Right renal cortex interstitium (tissue), 3 donors: Measurements from ENCODE around the gene N4BP2L2. TPM values are rescaled to one million over a fixed set of nuclear protein-coding genes. Genes with fewer than 3 reads are reported as not detected.

Experiments
- DNase-seq, 3 donors: peaks; one replicate each; pipeline ENCODE4 v3.0.0-alpha.2; 2013; ENCODE audit warnings: low read depth in 3 of 3, low spot score in 2 of 3
- polyA plus RNA-seq, 3 donors: library from polyadenylated mRNA; unstranded; fragments of 120-200 nt; gene quantifications; one replicate each; pipeline ENCODE4 v1.2.1, GENCODE V29; 2013; ENCODE audit not compliant: insufficient read length in 3 of 3

N4BP2L2 gene
- polyA plus RNA-seq, 3 donors: 149 to 164 (median 164) TPM

DNA sequence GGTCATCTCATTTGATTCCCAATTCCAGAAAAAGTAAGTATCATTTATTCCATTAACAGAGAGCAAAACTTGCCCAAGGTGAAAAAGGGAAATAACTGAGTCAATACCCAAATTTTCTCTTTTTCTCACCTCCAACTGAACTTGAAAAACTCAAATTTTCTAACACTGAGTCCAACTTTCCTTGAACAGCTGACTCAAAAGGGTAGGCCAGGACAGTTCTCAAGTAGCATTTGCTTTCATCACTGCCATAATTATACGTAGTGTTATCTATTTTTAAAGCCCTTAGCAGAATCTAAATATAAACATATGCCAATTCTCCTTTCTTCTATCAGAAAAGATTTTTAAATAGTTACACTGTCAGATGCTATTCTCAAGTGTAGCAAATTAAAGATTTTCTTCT is 3.5 kb downstream of the N4BP2L2 start:
- no peak for DNase-seq

DNA sequence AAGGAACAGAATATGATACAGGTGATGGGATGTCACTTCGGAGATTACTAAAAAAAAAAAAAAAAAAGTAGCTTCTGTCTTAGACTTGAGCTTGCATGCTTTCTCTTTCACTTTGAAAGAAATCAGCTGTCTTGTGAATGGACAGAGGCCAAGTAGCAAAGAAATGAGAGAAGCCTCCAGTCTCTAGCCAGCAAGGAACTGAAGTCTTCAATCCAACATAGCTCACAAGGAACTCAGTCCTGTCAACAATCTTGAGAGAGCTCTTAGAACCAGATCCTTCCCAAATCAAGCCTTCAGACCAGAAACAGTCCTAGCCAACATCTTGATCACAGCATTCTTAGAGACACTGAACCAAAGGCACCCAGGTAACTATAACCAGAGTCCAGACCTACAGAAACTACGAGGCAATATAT is 7.7 kb downstream of the N4BP2L2 start:
- DNase-seq: peak in 2 of 3 donors; percentile 25 to 45

DNA sequence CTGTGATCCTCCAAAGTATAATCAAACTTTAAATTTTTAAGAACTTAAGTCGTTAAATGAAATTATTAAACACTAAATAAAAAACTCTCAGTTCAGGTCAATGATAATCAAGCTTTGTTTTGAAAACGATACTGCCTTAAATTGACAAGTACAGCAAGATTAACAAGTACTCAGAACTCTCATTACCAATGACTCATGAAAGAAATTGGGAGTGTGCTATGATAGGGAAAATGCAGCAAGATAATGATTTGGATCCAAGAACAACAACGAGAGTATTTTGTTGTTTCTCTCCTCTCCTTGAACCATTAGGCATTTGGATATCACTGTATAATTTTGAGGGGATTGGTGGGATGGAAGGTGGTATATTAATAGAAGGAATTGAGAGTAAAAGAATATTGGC is 10.2 kb downstream of the N4BP2L2 start:
- no peak for DNase-seq

DNA sequence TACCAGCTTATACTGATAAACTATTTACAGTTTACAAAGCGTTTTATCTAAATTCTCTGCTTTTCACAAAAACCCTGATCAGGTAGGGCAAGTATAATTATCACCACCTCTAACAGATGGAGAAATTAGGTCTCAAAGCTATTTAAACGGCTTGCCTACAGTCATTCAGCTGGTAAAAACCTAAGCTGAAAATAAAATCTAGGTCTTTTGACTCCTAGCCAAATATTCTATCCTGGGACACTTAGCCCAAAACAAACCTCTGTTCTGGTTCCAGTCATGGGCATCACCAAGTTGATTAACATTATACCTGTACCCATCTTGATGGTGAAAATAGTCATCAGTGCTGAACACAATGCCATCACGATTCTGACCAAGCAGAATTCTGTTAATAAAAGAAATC is 11.4 kb downstream of the N4BP2L2 start:
- DNase-seq: no peak

DNA sequence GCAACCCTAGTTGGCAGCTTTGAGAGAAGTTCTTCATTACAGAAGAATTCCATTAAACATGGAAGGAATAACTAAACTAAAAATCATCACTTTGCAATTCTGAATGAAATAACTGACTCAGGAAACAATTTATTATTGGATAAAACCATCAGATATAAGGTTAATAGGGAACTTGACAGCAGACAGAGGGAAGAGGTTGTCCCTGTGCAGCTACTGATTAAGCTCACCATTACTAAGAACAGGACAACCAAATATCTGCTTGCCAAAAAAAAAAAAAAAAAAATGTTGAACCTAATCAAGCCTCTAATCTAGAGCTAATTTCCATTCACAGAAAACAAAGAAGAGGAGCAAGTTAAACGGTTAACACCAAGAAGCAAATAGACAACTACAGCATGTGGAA is 12.8 kb downstream of the N4BP2L2 start:
- DNase-seq: no peak

DNA sequence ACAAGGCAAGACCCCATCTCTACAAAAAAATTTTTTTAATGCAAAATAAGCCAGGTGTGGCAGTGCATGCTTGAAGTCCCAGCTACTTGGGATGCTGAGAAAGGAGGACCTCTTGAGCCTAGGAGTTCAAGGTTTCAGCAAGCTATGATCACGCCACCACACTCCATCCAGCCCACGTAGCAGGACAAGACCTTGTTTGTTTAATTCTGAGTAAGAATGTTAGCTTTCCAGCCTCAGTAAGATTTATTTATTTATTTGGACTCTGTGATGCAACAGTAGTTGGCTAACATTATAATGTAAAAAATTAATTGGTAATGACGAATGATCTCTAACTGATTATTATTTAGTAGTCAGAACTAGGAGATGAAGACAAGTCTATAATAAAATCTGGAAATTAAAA is 23.3 kb downstream of the N4BP2L2 start:
- DNase-seq: no peak

DNA sequence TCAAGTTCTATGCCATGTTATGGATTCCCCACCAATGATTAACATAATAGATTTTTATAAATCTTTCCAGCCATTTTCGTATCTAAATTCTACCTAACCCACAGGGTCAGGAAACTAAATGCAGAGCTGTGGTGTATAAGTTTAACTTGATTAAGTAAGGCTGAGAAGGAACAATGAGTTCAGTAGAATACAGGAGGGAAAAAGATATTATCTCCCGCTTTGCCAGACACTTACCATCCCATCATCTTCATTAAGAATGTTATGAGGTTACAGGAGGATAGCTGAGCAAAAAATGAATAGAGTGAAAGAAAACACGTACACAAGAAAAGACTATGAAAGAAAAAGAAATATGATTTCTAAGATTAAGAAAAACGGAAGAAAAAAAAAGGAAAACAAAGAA is 27.1 kb downstream of the N4BP2L2 start:
- DNase-seq: no peak

DNA sequence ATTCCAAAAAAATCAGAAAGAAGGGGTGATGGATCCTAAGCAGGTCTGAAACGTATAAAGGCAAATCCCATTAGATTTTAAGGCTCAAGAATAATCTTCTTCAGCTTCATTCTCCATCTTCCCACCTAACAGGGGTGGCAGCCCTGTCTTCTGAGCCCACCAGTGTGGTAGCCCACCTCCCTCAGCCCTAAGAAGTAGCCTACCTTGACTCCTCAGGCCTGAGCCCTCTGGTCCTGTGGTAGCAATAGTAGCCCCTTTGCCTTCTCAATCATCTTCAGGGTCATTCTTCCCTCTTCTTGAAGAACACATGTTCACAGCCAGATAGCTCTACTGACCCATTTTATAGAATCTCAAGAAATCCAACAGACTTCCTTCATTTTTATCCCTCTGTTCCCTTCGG is 33.7 kb downstream of the N4BP2L2 start:
- no peak for DNase-seq

DNA sequence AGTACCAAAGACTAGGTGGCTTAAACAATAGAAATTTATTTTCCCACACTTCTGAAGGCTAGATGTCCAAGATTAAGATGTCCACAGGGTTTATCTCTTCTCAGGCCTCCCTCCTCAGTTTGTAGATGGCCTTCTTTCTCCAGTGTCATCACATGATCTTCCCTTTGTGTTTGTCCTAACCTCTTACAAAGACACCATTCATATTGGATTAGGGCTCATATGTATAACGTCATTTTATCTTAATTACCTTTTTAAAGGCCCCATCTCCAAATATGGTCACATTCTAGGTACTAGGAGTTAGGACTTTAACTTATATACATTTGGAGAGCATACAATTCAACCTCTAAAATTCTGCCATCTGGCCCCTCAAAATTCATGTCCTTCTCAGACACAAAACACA is 34.3 kb downstream of the N4BP2L2 start:
- DNase-seq: no peak

DNA sequence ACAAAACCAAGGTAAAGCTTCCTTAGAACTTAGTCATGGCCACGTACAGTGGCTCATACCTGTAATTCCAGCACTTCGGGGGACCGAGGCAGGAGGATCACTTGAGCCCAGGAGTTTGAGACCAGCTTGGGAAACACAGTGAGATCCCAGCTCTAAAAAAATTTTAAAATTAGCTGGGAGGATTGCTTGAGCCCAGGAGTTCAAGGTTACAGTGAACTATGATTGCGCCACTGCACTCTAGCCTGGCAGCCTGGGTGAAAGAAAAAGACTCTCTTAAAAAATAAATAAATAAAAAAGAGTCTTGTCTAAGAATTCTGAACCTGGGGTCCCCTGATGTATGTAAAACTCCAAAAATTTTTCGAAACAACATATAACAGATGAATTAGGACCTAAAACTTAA is 34.9 kb downstream of the N4BP2L2 start:
- no peak for DNase-seq

DNA sequence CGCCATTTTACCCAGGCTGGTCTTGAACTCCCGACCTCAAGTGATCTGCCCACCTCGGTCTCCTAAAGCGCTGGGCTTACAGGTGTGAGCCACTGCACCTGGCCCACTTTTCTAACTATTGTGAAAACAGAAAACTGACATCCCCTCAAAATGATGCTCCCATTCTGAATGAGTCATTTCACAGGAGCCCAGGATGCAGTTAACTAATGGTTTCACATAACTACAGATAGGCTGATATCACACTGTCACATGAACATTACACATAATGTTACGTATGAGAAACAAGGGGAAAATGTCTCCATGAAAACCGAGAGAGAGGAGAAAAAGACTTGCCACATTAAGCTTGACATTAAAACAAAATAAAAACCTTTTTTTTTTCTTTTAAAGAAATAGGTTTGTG is 37.5 kb downstream of the N4BP2L2 start:
- DNase-seq: no peak

DNA sequence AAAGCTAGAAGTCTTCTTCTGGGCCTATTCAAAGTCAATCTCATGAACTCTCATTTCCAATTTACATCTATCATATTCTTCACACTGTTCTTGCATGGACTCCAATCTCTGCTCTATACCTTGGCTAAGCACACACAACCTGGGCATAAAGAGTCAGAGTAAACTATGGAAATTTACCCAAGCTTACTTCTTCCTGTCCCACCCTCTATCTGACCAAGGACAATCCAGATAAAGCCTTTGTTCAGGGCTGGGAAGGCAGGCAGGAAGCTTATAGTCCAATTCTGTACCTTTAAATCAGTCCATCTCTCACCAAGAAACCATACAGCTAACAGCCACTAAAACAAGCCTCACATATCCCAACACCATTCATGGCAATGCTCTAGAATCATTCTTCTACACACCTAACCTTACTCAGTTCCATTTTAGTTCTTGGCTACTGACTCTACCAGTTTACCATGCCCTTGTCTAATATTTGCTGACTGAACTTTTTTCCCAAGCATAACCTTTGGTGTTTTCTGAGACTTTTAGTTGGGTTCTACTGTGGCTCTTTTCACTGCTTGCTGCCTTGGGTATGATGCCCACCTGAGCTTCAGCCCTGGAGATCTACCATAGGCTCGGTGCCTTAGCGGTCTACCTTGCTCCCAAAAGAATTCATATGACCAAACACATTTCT is 38.9 kb downstream of the N4BP2L2 start:
- no peak for DNase-seq

DNA sequence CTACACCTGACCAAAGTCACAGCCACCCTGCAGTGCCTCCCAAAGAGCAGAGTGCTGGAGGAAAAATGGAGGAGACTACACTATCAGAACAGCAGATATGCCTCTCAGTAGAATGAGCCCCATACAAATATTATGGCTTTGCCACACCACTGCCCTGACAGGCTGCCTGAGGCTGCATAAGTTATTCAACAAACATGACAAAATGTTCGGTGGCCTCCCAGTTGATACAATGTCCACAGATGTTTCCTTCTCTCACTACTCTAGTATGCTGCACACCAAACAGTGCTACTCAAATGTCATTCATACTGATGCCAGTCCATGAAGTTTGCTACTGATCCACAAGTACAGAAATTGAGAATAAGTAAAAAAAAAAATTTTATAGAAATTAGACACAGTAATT is 41.0 kb downstream of the N4BP2L2 start:
- no peak for DNase-seq

DNA sequence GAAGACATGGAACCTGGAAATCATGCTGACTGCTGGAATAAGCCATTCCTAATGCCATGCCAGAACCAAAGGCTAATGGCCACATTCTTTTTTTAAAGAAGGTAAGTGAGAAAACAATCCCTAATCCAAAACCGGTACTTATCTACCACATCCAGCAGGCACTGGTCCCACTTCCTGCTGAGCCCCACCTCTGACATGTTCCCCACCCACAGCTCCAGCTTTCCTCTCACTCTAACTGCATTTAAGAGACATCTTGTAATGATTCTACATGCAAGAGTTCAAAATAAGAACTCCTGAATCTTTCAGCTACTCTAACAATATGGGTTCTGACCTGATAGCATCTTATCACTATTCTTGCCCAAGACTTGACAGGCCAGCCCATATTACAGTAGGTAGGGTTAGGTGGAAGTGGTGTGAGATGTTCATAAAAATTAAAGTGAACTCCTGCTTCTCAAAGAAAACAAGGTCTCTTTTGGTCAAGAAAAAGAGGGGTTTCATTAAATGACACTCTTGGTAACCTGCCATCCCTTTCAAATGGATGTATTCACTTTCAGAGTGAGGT is 41.9 kb downstream of the N4BP2L2 start:
- no peak for DNase-seq

DNA sequence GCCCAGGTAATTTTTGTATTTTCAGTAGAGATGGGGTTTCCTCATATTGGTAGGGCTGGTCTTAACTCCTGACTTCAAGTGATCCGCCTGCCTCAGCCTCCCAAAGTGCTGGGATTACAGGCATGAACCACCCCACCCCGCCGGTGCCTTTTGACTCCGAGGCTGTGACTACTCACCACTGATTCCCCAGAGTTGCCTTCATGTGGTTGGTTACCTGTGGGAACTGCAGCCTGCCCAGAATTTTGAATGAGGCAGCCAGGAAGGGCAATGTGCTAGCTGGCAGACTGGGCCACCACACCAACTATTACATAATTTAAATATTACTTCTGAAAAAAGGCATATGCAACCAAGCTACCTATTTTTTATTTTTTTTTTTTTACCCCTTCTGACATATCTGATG is 42.8 kb downstream of the N4BP2L2 start:
- no peak for DNase-seq

DNA sequence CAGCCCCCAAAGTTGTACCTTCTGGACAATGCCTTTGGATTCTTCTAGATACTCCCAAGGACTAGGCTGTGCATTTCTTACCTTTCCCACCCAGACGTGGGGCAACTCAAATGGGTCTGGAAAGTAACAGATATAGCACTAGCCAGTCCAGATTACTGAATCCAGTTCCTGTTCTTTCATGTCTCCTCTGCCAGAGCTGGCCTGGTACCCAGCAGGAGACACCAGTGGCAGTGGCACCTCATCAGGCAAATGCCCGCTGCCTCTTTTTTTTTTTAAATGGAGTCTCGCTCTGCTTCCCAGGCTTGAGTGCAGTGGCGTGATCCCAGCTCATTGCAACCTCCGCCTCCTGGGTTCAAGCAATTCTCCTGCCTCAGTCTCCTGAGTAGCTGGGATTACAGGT is 43.2 kb downstream of the N4BP2L2 start:
- no peak for DNase-seq

DNA sequence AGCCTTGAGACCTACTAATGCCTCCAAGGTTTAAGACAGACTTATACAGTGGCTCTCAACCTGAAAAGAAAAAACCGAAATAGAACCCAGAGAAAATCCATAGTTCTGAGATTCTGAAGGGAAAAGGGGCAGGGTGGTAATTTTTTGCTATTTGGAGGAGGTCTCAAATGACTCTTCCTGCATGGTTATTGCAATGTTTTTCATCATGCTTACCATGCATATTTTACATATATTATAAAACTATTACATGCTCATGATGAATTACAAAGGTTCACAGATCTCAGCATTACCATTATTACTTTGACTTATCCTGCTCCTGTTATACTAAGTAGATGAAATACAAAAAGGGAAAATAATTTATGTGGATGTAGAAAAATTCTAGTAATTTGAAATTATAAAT is 47.6 kb downstream of the N4BP2L2 start:
- DNase-seq: no peak

DNA sequence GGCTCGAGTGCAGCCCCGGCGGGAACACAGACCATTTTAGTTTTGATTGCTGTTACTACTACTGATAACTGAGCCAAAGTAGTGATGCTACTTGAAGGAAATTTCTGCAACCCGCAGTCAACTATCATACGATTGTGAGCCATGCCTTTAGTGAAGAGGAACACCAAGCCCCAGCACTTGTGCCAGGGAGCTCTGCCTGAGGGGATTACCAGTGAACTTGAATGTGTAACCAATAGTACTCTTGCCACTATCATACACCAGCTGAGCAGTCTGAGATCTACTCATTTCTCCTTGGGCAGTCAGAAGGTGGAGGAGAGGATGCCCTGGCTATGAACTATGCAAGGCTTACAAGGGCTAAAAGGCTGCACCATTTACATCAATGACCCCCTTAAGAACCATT is 61.7 kb downstream of the N4BP2L2 start:
- no peak for DNase-seq

DNA sequence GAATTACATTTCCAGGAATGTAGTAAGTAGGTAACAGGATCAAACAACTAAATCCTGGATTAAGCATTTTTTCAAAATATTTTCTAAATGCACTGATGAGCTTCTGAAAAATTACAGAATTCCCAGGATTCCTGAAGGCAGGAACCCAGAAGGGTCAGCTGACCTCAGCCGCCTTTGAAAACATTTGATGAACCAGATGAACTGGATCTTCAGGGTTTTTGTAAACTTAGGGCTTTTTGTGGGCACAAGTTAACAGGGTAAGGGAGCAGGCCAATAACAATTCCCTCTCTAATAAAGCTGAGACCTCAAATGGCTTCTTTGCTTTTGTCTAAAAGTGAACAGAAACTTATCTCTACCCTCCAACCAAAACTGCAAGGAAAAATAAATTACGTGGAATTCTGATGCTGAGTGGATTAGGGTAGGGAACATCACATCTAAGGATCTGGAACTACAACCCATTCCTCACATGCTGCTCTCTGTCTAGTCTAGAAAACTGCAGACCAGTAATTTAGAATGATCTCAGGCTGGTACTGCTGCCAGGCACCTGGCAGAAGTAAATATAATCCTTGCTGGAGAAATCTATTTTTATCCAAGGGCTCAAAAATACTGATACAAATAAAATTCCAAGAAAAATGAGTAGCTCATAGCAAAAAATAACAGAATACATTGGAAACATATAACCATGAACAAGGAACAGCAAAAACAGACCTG is 62.4 kb downstream of the N4BP2L2 start:
- DNase-seq: no peak

DNA sequence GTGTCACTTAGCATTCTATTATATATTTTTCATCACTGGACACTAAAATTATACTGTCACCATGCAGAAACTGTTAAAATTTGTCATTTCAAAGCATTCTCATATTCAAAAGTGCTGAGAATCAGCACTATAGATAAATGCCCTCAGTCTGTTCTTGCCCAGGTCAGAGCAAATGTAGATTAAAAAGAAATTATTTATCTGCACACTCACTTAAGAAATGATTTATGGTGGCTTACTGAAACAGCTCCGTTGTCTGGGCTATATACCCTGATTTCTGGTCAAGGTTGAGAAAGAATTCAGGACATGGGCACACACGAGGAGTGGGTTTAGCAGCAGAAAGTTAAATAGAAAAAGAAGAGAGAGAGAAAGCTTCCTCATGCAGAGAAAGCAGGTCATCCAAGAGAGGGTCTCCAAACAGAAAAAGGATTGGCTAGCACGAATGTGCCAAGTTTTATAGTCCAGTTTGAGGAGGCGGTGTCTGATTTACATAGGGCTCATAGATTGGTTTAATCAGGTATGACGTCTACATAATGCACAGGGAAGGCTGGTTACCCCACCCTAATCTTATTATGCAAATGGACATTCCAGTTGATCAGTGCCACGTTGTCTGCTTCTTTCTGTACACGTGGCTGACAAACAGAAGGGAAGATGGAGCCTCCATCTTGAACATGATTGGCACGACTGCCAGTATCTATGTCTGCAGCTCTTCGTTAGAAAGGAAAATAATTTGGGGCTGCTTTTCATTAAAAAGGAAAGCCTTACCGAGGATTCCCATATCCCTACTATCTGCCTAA is 63.4 kb downstream of the N4BP2L2 start:
- no peak for DNase-seq

DNA sequence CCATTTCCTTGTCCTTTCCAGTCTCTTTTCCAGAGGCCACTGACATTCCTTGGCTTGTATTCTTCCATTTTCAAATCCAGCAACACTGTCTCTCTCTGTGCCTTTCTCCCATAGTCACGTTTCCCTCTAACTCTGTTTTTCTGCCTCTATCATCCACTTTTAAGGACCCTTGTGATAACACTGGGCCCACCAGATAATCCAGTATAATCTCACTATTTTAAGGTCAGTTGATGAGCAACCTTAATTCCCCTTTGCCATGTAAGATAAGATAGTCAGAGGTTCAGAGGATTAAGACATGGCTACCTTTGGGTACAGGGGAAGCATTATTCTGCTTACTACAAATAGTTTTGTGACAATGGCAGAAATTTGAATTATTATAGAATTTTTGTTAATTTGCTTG is 64.9 kb downstream of the N4BP2L2 start:
- no peak for DNase-seq
